H9 (cell line): Measurements from ENCODE around the gene TRPV3. TPM values are rescaled to one million over a fixed set of nuclear protein-coding genes. Genes with fewer than 3 reads are reported as not detected.

Experiments
- DNase-seq: peaks from one replicate; pipeline ENCODE4 v3.0.0-alpha.2; 2017
- H2AFZ ChIP-seq: one replicate; pipeline ENCODE4 v1.6.1; 2013; ENCODE audit warnings: mild to moderate bottlenecking, low read length, control low read depth, moderate library complexity
- H2AK5ac ChIP-seq: 2 replicates; pipeline ENCODE4 v1.6.1; 2013; ENCODE audit warnings: low read length, control low read depth, mixed read lengths; ENCODE audit not compliant: insufficient read length
- H2BK120ac ChIP-seq: one replicate; pipeline ENCODE4 v1.6.1; 2013; ENCODE audit warnings: low read depth, mild to moderate bottlenecking, low read length, control low read depth, inconsistent platforms; ENCODE audit not compliant: poor library complexity, severe bottlenecking
- H2BK12ac ChIP-seq: 2 replicates; pipeline ENCODE4 v1.6.1; 2013; ENCODE audit warnings: low read length, control low read depth, mixed read lengths, low read depth; ENCODE audit not compliant: insufficient read length
- H2BK15ac ChIP-seq: 2 replicates; pipeline ENCODE4 v1.6.1; 2013; ENCODE audit warnings: low read depth, low read length, control low read depth
- H2BK20ac ChIP-seq: one replicate; pipeline ENCODE4 v1.6.1; 2013; ENCODE audit warnings: low read depth, mild to moderate bottlenecking, low read length, control low read depth, inconsistent platforms; ENCODE audit not compliant: poor library complexity, severe bottlenecking
- H2BK5ac ChIP-seq: 2 replicates; pipeline ENCODE4 v1.6.1; 2013; ENCODE audit warnings: low read length, control low read depth, mixed read lengths; ENCODE audit not compliant: insufficient read length
- H3K14ac ChIP-seq: 2 replicates; pipeline ENCODE4 v1.6.1; 2013; ENCODE audit warnings: low read length, control low read depth; ENCODE audit not compliant: insufficient read depth
- H3K18ac ChIP-seq: 2 replicates; pipeline ENCODE4 v1.6.1; 2013; ENCODE audit warnings: low read depth, mild to moderate bottlenecking, mixed read lengths, low read length, control low read depth; ENCODE audit not compliant: insufficient read length
- H3K23ac ChIP-seq: 2 replicates; pipeline ENCODE4 v1.6.1; 2013; ENCODE audit warnings: low read length, control low read depth, mixed read lengths, low read depth; ENCODE audit not compliant: insufficient read length
- H3K23me2 ChIP-seq: 2 replicates; pipeline ENCODE4 v1.6.1; 2013; ENCODE audit warnings: low read depth, mild to moderate bottlenecking, mixed read lengths, low read length, control low read depth; ENCODE audit not compliant: insufficient read length, poor library complexity, severe bottlenecking
- H3K27ac ChIP-seq: 2 replicates; pipeline ENCODE4 v1.5.1; 2013; ENCODE audit warnings: low read length, control low read depth, mixed read lengths, low read depth; ENCODE audit not compliant: insufficient read length
- H3K27me3 ChIP-seq: 2 replicates; pipeline ENCODE4 v1.6.1; 2013; ENCODE audit warnings: low read length, control low read depth, inconsistent platforms; ENCODE audit not compliant: insufficient read depth
- H3K4ac ChIP-seq: 2 replicates; pipeline ENCODE4 v1.6.1; 2013; ENCODE audit warnings: low read depth, mild to moderate bottlenecking, control low read depth, inconsistent platforms, low read length, moderate library complexity
- H3K4me1 ChIP-seq: 2 replicates; pipeline ENCODE4 v1.6.1; 2013; ENCODE audit warnings: low read length, control low read depth, inconsistent platforms; ENCODE audit not compliant: insufficient read depth
- H3K4me2 ChIP-seq: 2 replicates; pipeline ENCODE4 v1.6.1; 2013; ENCODE audit warnings: low read length, control low read depth, mixed read lengths; ENCODE audit not compliant: insufficient read length, insufficient read depth
- H3K56ac ChIP-seq: 2 replicates; pipeline ENCODE4 v1.6.1; 2013; ENCODE audit warnings: low read depth, mild to moderate bottlenecking, mixed read lengths, low read length, control low read depth; ENCODE audit not compliant: insufficient read length
- H3K79me1 ChIP-seq: 2 replicates; pipeline ENCODE4 v1.6.1; 2013; ENCODE audit warnings: low read depth, mild to moderate bottlenecking, moderate library complexity, low read length, control low read depth, inconsistent platforms; ENCODE audit not compliant: insufficient read depth, poor library complexity, severe bottlenecking
- H3K79me2 ChIP-seq: 2 replicates; pipeline ENCODE4 v1.6.1; 2013; ENCODE audit warnings: low read length, control low read depth, inconsistent platforms; ENCODE audit not compliant: insufficient read depth
- H3K9ac ChIP-seq: 2 replicates; pipeline ENCODE4 v1.6.1; 2013; ENCODE audit warnings: low read length, control low read depth, mixed read lengths; ENCODE audit not compliant: insufficient read length; ENCODE audit errors: extremely low read depth
- H3K9me3 ChIP-seq: one replicate; pipeline ENCODE4 v1.6.1; 2013; ENCODE audit warnings: low read depth, low read length, inconsistent platforms; ENCODE audit not compliant: control insufficient read depth
- H3T11ph ChIP-seq: one replicate; pipeline ENCODE4 v1.6.1; 2013; ENCODE audit warnings: mild to moderate bottlenecking, low read length, control low read depth, inconsistent platforms
- H4K20me1 ChIP-seq: one replicate; pipeline ENCODE4 v1.6.1; 2013; ENCODE audit not compliant: control insufficient read depth, insufficient read length, insufficient read depth
- H4K5ac ChIP-seq: 2 replicates; pipeline ENCODE4 v1.6.1; 2013; ENCODE audit warnings: low read depth, mild to moderate bottlenecking, mixed read lengths, low read length, control low read depth; ENCODE audit not compliant: insufficient read length
- H4K8ac ChIP-seq: replicated peaks from 2 replicates; pipeline ENCODE4 v1.6.1; 2013; ENCODE audit warnings: low read length, control low read depth, mixed read lengths, low read depth; ENCODE audit not compliant: insufficient read length
- H4K91ac ChIP-seq: 2 replicates; pipeline ENCODE4 v1.6.1; 2013; ENCODE audit warnings: low read depth, mild to moderate bottlenecking, moderate library complexity, mixed read lengths, low read length, control low read depth; ENCODE audit not compliant: insufficient read length
- H3K27ac Mint-ChIP-seq, 3 experiments: 2 replicates in 2 of 3; 3 replicates in 1 of 3; pipeline ENCODE4 v1.8.0; 2020 to 2021; ENCODE audit warnings: mixed read lengths in 3 of 3, mild to moderate bottlenecking in 1 of 3, moderate library complexity in 1 of 3
- H3K27me3 Mint-ChIP-seq: 2 replicates; pipeline ENCODE4 v1.8.0; 2021; ENCODE audit warnings: low read depth, mild to moderate bottlenecking, moderate library complexity, mixed read lengths
- H3K36me3 Mint-ChIP-seq, 3 experiments: 2 replicates in 2 of 3; 3 replicates in 1 of 3; pipeline ENCODE4 v1.8.0; 2020 to 2021; ENCODE audit warnings: low read depth in 3 of 3, mixed read lengths in 3 of 3; ENCODE audit not compliant: insufficient read depth in 1 of 3
- H3K4me1 Mint-ChIP-seq, 2 experiments: 2 replicates each; pipeline ENCODE4 v1.8.0; 2020; ENCODE audit warnings: mixed read lengths in 2 of 2
- H3K4me3 Mint-ChIP-seq, 2 experiments: 2 replicates in 1 of 2; 3 replicates in 1 of 2; pipeline ENCODE4 v1.8.0; 2020 to 2021; ENCODE audit warnings: mild to moderate bottlenecking in 2 of 2, mixed read lengths in 2 of 2, moderate library complexity in 1 of 2
- H3K9me3 Mint-ChIP-seq, 2 experiments: 2 replicates in 1 of 2; 3 replicates in 1 of 2; pipeline ENCODE4 v1.8.0; 2020; ENCODE audit warnings: mild to moderate bottlenecking in 2 of 2, mixed read lengths in 2 of 2, moderate library complexity in 1 of 2
- WGBS: extraction: QIAGEN DNeasy Blood & Tissue Kit; methylation state at CpG from one replicate; pipeline ENCODE4 v1.1.7; 2013; ENCODE audit warnings: missing lambda C conversion rate, low lambda C conversion rate, mixed read lengths; ENCODE audit not compliant: insufficient read length; ENCODE audit errors: extremely low coverage; 5-methylcytosine and 5-hydroxymethylcytosine counted together
- total RNA-seq: library from RNA; stranded (reverse); gene quantifications from 2 replicates; pipeline ENCODE4 v1.2.1, GENCODE V29; 2021
- TF ChIP-seq, protein P1 (sequence below): fragments of 200-600 bp; sonication (generic); conservative IDR thresholded peaks from 3 replicates; pipeline ENCODE4 v1.8.0; 2021; ENCODE audit warnings: antibody characterized with exemption, mild to moderate bottlenecking

TRPV3 gene
- total RNA-seq, 1 experiment from 2014 or later = 0.63 TPM

DNA sequence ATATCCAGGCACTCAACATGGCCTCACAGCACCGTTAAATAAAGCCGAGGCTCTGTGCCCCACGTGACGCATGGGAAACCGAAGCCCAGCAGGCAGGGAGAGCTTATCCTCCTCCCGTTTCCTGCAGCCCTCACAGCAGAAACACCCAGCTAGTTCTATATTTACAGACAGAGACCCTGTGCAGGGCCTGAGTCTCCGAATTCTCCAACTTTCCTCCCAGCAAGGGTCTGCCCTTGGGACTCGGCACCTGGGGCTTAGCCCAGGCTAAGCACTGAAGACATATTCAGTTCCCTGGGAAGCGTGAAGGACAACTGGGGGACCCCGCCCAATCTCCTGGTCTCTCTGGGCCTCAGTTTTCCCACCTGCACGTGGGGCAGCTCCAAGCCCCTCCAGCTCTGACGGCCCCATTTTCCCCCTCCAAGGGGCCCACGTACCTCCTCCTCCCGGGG, 29.2 kb downstream of the TRPV3 start:
- Histone ChIP-seq H3K18ac (no peak overlapping the region), H3K9ac (no peak overlapping the region), H3K4me2 (no peak overlapping the region), H4K91ac (no peak overlapping the region), H2AK5ac (no peak overlapping the region), H3K79me2 (no peaks in the 10 kb centered on the region), H4K20me1 (no peaks in the 10 kb centered on the region), H3K27me3 (no peaks in the 10 kb centered on the region), H3K79me1 (no peaks in the 10 kb centered on the region), H3K27ac (no peak overlapping the region), H2BK120ac (no peak overlapping the region), H3K4me1 (no peaks in the 10 kb centered on the region), H3K14ac (no peak overlapping the region; the same call in 1 of the 2 replicates), H2BK12ac (no peak overlapping the region), H3K56ac (no peak overlapping the region), H3K9me3 (no peaks in the 10 kb centered on the region), H4K5ac (no peak overlapping the region), H3K23ac (no peak overlapping the region), H3K23me2 (no peaks in the 10 kb centered on the region), H2AFZ (no peak overlapping the region), H3K4ac (no peak overlapping the region), H2BK5ac (no peak overlapping the region), H2BK15ac (no peak overlapping the region), H2BK20ac (no peak overlapping the region), H3T11ph (no peak overlapping the region), H4K8ac (no peak overlapping the region)
- H3K4me1 Mint-ChIP-seq = peaks cover 11 to 26% of the 10 kb centered on the region in 2 experiments
- no peak for DNase-seq
- WGBS = no CpG with 5 or more reads among the region's 14 CpGs
- no peak overlapping the region for H3K4me3 Mint-ChIP-seq
- H3K9me3 Mint-ChIP-seq = no peaks in the 10 kb centered on the region
- no peaks in the 10 kb centered on the region; the same call in 1 of the 2 replicates for H3K27me3 Mint-ChIP-seq
- TF ChIP-seq, protein P1, sequence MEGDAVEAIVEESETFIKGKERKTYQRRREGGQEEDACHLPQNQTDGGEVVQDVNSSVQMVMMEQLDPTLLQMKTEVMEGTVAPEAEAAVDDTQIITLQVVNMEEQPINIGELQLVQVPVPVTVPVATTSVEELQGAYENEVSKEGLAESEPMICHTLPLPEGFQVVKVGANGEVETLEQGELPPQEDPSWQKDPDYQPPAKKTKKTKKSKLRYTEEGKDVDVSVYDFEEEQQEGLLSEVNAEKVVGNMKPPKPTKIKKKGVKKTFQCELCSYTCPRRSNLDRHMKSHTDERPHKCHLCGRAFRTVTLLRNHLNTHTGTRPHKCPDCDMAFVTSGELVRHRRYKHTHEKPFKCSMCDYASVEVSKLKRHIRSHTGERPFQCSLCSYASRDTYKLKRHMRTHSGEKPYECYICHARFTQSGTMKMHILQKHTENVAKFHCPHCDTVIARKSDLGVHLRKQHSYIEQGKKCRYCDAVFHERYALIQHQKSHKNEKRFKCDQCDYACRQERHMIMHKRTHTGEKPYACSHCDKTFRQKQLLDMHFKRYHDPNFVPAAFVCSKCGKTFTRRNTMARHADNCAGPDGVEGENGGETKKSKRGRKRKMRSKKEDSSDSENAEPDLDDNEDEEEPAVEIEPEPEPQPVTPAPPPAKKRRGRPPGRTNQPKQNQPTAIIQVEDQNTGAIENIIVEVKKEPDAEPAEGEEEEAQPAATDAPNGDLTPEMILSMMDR = no peak
- H3K27ac Mint-ChIP-seq = no peak overlapping the region; a peak in 2 of 7 replicates
- H3K36me3 Mint-ChIP-seq = no peaks in the 10 kb centered on the region
